GM18868 (cell line): ENCODE data around the gene IKZF3.
"Not testable (repeated sequence)": the region's sequence is repeated elsewhere in the genome, so short reads cannot be mapped to it uniquely, and the experiment has no call there.

Experiments
- ATAC-seq: cut with Tn5 transposase; IDR thresholded peaks from one replicate; pipeline ENCODE4 v1.9.1; 2021; ENCODE audit warnings: mild to moderate bottlenecking, moderate library complexity; ENCODE audit not compliant: unreplicated experiment

IKZF3 gene

GRCh38 chr17:39722965-39723848 lies 140.9 kb downstream of the IKZF3 start:
- ATAC-seq: no peak

DNA sequence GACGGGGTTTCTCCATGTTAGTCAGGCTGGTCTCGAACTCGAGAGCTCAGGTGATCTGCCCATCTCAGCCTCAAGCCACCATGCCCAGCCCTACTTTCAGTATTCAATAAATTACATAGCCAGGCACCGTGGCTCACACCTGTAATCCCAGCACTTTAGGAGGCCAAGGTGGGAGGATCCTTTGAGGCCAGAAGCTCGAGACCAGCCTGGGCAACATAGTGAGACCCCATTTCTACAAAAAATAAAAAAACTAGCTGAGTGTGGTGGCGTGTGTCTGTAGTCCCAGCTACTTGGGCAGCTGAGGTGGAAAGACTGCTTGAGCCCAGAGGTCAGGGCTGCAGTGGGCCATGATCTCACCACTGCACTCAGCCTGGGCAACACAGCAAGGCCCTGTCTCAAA lies 142.0 kb downstream of the IKZF3 start:
- ATAC-seq: no peak

GRCh38 chr17:39719563-39720355 lies 144.4 kb downstream of the IKZF3 start:
- no peak for ATAC-seq

- no peak for ATAC-seq
These were observed 146.5 kb downstream of the IKZF3 start for GRCh38 chr17:39717660-39718059.

GRCh38 chr17:39716879-39717536 lies 147.1 kb downstream of the IKZF3 start:
- no peak for ATAC-seq

DNA sequence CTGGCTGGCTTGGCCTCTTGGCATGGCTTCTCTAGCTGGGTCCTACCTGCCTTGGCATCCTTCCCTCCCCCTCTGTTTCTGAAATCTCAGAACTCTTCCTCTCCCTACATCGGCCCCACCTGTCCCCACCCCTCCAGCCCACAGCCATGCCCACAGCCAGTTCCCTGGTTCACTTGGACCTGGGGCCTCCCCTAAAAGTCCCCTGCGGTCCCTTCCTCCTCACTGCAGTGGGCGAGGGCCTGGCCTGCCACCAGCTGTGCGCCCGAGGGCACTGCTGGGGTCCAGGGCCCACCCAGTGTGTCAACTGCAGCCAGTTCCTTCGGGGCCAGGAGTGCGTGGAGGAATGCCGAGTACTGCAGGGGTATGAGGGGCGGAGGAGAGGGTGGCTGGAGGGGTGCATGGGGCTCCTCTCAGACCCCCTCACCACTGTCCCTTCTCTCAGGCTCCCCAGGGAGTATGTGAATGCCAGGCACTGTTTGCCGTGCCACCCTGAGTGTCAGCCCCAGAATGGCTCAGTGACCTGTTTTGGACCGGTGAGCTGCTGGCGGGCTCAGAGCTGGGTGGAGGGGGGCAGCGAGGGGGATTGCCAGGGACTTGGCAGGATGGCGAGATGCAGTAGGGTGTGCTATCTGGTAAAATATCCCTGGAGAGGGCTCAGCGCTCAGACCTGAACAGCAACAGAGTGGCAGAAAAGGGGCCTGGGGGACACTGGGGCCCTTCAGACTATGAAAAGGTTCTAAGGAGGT lies 147.9 kb downstream of the IKZF3 start:
- ATAC-seq: no peak

DNA sequence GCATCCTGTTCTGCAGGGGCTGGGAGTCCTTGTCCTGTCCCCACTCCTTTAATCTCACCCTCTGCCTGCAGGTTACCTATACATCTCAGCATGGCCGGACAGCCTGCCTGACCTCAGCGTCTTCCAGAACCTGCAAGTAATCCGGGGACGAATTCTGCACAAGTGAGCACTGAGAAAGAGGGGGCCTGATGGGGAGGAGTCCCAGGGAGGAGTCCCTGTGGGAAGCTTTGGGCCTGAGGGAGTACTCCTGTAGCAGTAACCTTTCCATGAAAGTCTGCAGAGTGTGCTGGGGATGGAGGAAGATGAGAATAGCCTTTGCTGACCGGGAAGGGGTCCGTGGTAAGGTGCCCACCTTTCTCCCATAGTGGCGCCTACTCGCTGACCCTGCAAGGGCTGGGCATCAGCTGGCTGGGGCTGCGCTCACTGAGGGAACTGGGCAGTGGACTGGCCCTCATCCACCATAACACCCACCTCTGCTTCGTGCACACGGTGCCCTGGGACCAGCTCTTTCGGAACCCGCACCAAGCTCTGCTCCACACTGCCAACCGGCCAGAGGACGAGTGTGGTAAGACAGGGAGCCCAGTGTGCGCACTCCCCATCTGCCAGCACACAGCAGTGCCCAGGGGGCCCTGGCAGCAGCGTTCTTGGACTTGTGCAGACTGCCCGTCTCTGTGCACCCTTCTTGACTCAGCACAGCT lies 148.6 kb downstream of the IKZF3 start:
- no peak for ATAC-seq

GRCh38 chr17:39714234-39714633 lies 149.9 kb downstream of the IKZF3 start:
- no peak for ATAC-seq

DNA sequence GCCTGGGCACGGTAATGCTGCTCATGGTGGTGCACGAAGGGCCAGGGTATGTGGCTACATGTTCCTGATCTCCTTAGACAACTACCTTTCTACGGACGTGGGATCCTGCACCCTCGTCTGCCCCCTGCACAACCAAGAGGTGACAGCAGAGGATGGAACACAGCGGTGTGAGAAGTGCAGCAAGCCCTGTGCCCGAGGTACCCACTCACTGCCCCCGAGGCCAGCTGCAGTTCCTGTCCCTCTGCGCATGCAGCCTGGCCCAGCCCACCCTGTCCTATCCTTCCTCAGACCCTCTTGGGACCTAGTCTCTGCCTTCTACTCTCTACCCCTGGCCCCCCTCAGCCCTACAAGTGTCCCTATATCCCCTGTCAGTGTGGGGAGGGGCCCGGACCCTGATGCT lies 152.3 kb downstream of the IKZF3 start:
- ATAC-seq: no peak

- ATAC-seq: not testable (repeated sequence)
These were observed 153.0 kb downstream of the IKZF3 start for GRCh38 chr17:39711071-39711470.

GRCh38 chr17:39709998-39710964 lies 153.8 kb downstream of the IKZF3 start:
- no peak for ATAC-seq

DNA sequence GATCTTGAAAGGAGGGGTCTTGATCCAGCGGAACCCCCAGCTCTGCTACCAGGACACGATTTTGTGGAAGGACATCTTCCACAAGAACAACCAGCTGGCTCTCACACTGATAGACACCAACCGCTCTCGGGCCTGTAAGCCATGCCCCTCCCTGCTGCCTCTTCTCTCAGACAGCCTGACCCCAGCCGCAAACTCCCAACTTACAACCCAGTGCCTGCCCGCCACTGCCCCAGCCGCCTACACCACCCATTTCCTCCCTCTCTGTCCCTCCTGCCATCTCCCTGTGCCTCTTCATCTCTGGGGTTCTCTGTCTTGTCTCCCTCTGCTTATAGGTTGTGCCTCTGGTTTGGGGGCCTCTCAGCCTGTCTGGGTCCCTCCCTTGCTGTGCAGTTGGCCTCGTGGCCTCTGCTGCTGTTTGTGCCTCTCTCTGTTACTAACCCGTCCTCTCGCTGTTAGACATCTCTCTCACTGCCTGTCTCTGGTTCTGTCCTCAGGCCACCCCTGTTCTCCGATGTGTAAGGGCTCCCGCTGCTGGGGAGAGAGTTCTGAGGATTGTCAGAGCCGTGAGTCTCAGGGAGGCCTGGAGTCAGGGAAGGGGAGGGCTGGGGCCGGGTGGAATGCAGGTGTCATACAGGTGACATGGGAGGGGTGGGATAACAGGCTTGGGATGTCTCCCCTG lies 154.7 kb downstream of the IKZF3 start:
- ATAC-seq: no peak
